HG03159 (cell line): ENCODE measurements around the gene PLAAT4.
A peak's percentile ranks its signal among the peaks of the same experiment; 100 is the strongest.
"Not testable (repeated sequence)": the region's sequence is repeated elsewhere in the genome, so short reads cannot be mapped to it uniquely, and the experiment has no call there.

ENCODE experiments used
- ATAC-seq: cut with Tn5 transposase; IDR thresholded peaks from one replicate; pipeline ENCODE4 v1.9.1; 2021; ENCODE audit warnings: mild to moderate bottlenecking, moderate library complexity; ENCODE audit not compliant: unreplicated experiment

PLAAT4 gene

DNA sequence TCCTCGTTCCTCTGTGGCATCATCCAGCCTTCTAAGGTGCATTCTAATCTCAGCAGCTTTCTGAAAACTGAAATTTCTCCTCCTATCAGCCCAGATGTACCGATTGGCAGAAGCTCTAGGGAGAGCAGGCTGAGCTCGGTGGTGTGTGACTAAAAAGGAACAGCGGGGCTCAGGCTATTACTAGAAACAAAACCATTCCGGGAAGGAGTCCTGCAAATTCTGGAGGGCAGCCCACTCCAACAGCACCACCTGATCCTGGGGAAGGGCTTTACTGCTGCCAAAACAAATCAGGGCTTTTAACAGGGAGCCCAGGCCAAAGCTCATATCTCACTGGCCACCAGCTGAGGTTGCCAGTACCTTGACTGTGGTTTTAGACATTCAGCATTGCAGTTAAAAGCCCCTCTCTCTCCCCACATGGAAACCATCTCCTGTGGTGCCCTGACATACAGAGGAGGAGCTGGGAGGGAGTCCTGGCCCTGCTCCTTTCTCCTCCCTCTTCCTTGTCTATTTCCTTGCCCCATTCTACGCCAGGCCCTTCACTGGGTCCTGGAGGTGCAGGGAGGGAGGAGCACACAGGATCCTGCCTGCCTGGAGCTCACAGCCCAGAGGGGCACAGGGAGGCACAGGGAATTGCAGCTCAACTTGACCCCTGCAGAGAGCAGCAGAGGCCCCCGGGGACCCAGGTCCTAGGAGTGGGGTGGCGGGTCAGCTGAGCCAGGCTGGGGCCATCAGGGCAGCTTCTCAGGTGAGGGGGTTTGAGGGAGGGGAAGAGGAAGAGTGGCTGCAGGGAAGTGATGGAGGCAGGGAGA lies 889 bp downstream of the PLAAT4 start:
- no peak for ATAC-seq

DNA sequence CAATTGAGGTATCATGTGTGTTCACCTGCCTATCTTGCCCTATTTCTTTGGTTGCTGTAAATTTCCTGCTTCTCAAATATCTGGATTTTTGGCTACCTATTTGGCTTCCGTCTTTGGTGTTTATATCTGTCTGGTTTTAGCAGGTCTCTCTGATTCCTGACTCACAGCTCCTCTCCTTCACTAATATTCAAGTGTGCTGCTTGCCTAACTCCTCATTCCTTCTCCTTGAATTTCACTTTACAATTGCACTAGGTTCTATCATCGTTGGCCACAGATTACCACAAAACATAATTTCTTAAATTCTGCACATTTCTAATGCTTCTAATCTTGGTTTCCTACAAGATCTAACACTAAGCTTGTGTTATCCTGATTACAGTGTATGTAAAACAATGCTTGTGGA lies 5.9 kb downstream of the PLAAT4 start:
- not testable (repeated sequence) for ATAC-seq

DNA sequence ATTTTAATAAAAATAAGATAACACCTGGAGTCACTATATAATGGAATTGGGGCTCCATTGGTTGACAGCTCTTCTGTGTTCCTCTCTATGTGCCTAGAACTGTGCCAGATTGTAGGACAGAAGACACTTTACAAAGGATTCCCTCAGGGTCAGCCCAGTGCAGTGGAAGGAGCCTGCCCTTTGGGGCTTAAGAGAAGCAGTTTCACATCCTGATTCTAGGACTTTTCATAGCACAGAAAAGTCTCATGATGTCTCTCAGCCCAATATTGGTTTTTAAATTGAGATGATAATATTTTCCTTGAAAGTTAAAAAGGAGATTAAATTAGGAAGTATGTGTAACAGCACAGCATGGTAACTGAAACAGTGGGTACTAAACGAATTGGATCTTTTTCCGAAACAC lies 7.1 kb downstream of the PLAAT4 start:
- ATAC-seq, result no peak

DNA sequence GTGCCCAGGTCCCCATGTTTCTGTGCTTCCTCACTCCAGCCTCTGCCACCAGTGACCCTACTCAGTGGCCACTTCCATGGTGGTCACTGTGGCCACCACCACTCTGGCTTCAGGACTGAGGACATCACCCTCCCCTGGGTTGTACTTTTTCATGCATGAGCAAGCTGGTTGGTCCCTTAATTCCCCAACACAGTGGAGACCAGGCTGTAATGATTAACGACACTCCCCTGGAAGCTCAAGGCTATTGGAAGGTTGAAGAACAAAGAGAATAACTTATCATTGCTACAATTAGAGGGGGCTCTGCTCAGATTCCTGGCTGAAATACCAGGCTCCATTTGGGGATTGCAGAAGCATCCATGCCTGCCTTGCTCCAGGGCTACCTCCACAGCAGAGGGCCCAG lies 10.5 kb downstream of the PLAAT4 start:
- no peak for ATAC-seq

DNA sequence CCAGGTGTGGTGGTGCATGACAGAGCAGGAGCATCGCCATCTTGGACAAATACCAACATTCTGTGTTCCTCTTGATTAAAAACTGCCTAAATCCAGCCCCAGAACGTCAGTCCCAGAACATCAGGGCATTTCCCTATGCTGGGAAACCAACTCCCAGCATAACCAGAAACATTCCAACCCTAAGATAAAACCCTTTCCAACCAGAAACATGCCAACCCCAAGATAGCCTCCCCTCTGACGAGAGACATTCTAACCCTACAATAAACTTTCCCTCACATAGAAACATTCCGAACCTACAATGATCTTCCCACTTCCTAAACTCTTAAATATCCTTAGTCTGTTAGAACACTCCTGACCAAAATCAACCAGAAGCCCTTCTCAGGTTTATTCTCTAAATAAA lies 11.6 kb downstream of the PLAAT4 start:
- ATAC-seq, result no peak

DNA sequence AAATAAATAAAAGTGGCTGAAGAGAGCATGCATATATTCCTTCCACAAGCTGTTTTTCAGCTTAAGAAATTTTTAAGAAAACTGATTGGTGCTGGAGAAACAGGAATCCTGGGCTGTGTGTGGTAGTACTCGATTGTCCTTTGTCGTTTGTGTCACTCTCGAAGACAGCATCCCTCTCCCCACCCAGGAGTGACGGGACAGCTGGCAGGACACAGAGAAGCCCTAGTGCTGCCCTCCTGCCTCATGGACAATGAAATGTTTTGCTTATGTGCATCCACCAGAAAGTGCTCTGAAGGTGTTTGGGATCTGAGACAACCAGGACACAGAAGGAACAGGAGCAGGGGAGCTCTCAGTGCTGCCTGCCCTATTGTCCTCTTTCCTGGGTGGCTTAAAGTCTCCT lies 12.8 kb downstream of the PLAAT4 start:
- no peak for ATAC-seq

DNA sequence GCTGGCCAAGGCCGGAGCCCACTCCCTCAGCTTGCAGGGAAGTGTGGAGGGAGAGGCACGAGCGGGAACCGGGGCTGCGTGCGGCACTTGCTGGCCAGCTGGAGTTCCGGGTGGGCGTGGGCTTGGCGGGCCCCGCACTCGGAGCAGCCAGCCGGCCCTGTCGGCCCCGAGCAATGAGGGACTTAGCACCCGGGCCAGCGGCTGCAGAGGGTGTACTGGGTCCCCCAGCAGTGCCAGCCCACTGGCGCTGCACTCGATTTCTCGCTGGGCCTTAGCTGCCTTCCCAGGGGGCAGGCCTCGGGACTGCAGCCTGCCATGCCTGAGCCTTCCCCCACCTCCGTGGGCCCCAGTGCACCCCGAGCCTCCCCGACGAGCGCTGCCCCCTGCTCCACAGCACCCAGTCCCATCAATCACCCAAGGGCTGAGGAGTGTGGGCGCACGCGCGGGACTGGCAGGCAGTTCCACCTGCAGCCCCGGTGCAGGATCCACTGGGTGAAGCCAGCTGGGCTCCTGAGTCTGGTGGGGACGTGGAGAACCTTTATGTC lies 13.6 kb downstream of the PLAAT4 start:
- ATAC-seq, result not testable (repeated sequence)

DNA sequence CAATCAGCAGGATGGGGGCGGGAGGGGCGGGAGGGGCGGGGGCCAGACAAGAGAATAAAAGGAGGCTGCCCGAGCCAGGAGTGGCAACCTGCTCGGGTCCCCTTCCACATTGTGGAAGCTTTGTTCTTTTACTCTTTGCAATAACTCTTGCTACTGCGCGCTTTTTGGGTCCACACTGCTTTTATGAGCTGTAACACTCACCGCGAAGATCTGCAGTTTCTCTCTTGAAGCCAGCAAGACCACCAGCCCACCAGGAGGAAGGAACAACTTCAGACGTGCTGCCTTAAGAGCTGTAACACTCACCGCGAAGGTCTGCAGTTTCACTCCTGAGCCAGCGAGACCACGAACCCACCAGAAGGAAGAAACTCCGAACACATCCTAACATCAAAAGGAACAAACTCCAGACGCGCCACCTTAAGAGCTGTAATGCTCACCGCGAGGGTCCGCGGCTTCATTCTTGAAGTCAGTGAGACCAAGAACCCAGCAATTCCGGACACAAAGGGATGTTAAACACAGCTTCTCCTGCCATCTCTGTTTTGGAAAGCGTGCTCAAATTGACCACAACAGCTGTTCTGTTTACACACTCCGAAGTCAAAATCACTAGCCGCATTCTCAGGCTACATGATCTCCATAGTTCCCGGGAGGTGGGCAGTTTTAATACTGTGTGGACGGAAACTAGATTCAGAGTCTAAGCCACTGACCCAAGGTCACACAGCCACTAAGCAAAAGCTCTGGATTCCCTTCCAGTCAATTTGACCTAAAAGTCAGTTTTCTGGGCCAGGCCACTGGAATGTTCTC lies 14.7 kb downstream of the PLAAT4 start:
- ATAC-seq, result no peak

DNA sequence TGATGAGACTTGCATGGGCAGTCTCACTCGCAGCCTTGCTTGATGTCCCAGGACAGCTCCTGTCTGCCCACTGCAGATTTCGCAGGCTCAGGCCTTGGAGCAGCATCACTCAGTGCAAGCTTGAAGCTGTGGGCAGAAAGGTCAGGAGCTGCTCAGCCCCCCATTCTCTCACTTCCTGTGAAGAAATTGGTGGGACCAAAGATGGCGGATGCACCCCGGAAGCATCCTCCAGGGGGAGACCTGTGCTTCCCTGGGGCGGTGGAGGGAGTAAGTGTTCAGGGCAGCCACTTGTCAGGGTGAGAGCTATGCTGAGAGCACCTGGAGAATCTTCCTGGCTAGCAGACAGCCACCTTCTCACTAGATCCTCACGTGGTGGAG lies 15.3 kb downstream of the PLAAT4 start:
- no peak for ATAC-seq

DNA sequence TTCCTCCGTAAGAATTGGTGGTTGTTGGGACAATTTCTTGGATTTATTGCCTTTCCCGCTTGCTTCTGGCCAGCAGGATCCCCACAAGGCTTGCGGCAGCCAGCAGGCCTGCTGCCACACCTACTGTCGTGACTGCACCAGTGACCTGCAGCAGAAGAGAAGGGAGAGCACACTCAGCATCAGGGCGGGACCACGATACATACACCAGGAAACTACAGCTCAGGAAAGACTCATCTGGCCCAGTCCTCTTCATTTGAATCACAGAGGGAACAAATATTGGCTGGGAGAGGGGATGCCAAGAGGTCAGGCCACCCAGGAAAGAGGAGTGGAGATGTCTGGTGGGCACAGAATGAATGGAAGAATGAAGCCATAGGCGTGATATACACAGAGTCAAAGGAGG lies 16.3 kb downstream of the PLAAT4 start:
- ATAC-seq, result no peak

DNA sequence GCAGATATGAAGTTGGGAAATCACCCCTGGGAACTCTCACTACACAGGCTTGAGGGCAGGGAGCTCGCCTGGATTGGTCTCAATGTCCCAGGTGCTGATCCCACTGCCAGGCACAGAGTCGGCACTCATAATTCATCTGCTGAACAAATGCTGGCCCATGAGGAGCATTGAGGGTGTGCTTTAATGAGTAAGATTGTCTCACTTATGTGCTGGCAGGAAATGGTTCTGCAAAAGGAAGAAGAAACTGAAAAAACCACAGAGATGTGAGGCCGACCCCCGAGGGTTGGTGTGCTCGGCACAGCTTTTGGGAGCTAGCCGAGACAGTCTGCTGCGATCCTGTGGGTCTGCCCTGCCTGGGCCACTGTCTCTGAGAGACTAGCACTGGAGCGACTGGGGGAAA lies 17.2 kb downstream of the PLAAT4 start:
- ATAC-seq, result peak; percentile 82

DNA sequence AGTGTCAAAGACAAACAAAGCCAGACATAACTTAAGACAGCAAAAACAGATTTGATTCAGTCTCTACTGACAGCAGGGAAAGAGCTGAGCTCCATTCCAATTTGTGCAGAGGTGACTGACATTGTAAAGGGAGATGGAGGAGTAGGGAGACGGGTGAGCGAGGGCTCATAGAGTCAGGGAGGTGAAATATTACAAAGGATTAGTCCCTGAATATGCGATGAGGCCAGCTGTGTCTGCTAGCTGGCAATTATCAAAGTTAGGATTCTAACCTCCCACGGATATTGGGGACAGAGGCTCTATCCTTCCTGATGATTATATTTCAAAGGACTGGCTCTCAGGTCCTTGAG lies 18.2 kb downstream of the PLAAT4 start:
- no peak for ATAC-seq

DNA sequence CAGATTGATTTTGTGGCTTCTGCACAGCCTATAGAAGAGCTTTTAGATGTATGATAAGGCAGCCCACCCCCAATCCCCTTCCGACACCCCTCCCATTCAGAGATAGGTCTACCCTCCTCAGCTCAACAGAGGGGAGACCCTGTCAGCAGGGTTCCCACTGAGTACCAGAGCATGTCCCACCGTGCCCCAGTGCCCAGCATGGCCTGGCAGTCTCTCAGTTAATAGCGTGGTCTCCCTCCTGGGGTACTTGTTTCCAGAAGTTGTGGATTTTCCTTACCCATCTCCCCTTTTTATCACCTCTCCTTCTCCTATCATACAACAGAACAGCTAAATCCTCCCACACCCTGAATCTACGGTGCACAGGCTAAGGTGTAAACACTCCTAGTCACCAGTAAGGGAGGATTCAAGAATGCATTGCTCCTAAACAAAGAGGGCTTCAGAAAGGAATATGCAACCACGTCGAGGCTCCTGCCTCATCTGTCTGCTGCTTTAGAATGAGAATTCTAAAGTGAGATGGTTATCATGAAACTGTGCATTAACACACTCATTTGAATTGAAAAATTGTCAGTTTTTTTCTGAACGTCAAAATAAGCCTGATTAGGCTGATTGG lies 19.9 kb downstream of the PLAAT4 start:
- no peak for ATAC-seq

DNA sequence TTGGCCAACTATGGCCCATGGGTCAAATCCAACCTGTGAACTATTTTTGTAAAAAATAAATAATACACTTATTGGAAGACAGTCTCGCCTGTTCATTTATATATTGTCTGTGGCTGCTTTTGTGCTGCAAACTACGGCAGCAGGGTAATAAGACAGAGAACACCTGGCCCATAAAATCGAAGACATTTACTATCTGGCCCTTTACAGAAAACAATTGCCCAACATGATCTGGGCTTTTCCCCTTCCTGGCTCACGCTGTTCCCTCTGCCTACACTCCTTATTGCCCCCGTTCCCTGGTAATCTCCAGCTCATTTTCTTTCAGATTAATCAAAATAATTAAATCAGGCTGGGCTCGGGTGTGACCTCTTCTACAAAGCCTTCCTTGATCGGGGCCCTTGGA lies 21.0 kb downstream of the PLAAT4 start:
- no peak for ATAC-seq

DNA sequence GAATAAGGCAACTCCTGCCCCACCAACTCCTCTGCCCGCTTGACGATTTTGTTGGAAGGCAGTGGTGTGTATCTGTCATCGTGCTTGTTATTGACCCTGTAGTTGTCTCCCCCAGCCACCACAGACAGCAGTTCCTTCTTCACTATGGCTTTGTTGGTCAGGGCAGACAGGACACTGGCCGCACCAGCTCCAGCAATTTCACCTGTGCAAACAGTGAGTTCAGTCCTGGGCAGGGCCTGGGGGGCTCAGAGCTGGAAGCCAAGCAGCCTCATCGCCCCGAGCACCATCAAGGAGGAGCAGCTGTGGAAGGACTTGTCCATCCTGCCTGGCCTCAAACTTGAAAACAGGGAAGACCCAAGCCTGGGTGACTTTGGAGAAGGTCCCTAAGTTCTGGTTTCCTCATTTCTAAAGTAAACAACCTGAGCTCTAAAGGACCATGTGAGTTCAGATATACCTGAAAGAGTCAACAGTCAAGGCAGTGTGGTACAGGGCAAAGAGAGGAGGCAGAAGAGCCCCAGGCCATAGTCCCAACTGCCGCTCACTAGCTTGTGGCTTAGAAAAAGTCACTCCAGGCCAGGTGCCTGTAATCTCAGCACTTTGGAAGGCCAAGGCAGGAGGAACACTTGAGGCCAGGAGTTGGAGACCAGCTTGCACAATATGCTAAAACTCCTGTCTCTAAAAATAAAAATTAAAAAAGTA lies 22.0 kb downstream of the PLAAT4 start:
- ATAC-seq, result no peak

DNA sequence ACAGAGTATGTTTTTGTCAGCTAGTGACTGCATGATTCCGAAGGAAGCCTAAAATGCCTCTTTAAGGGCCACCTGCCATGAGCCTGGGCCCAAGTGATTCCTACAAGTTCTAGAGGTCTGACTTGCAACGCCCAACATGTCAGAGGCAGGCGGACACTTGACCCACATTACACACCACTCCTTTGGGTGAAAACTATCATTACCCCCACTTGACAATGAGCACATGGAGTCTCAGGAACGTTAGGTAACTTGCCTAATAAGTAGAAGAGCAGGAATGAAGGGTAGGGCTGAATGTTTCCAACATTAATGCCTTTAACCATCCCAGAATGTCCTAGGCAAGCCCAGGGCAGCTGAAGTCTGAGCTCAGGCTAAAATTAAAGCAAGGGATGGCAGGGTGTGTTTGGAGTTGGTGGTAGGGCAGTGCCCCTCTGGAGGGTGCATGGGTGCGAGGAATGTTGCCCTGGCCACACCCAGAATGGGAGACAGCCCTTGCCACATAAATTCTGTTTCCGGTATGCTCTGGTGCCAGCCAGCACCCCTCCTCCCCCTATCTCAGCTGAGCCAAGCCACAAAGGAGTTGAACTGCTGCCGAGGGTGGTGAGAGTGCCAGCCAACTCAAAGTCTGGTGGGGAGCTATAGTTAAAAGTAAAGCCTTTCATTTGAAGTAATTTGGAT lies 24.0 kb downstream of the PLAAT4 start:
- ATAC-seq, result no peak

DNA sequence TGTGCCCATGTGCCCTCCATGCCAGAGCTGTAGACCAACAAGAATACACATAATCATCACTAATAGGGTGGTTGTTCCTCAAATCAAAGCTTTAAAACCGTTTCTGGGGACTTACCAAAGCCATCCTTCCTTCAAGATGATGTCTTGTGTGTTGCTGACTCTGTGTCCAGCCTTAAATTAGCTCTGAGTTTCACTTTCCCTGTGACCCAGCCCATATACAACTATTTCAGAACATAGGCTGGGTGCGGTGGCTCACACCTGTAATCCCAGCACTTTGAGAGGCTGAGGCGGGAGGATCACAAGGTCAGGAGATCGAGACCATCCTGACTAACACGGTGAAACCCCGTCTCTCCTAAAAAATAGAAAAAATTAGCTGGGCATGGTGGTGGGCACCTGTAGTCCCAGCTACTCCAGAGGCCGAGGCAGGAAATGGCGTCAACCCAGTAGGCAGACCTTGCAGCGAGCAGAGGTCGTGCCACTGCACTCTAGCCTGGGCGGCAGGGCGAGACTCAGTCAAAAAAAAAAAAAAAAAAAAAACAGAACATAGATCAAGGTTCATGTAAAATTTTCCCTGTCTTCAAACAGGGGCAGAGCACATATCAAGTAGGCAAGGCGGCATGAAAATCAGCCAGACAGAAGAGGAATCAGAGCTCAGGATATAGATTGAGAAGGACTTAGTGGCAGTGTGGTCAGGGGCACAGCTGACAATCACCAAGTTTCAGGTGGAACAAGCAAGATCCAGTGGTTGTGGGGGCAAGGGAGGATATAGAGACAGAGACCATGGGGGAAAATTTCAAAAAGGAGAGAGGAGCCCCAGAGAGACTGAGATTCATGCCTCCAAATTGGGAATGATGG lies 26.8 kb downstream of the PLAAT4 start, which contains the start of gene PLAAT2:
Gene PLAAT2, minus strand, starts transcription at position 179 of the 855 bp plus-strand sequence. Its CDS starts 55 bp downstream, at position 124.
- no peak for ATAC-seq

DNA sequence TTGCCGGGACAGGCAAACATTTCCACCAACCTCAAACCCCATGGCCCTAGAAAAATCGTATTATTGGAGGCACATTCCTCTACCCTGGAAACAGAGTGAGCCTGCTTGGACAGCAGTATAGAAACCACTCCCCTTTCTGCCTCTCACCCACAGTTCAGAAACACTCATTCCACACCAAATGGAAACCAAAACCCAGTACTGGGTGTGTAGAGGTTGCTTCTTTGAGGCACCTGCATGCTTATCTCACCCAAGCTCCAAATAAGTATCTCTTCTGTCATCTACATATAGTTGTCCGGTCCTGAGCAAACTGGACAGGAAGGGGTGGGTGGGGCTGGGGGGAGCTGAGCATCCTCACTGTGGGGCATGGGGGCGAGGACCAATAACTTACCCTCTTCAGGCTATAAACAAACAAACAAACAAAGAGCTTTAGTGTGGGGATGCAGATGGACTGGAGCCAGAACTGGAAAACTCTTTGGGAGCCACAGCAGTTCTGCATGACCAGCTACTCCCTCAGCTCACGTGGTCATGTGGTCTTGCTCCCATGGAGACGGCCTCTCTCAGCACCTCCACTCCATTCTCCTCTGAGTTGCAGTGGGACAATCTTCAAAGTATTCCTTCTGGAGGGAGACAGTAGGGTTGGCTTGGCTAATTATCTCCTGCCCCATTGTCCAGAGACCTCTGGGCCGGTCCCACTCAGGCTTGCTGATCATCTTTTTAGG lies 27.6 kb downstream of the PLAAT4 start:
- peak; percentile 51 for ATAC-seq
